Activated naive CD8-positive, alpha-beta T cell treated with anti-CD3 and anti-CD28 coated beads for 36 hours (primary cell): Measurements from ENCODE around the gene PRDM16. TPM values are rescaled to one million over a fixed set of nuclear protein-coding genes. Genes with fewer than 3 reads are reported as not detected.

Experiments used
- DNase-seq: peaks from one replicate; pipeline ENCODE4 v3.0.0; 2021
- H3K27ac Mint-ChIP-seq: one replicate; pipeline ENCODE4 v1.8.0; 2022; ENCODE audit warnings: mild to moderate bottlenecking, moderate library complexity, mixed read lengths
- H3K27me3 Mint-ChIP-seq: one replicate; pipeline ENCODE4 v1.8.0; 2022; ENCODE audit warnings: mild to moderate bottlenecking, mixed read lengths
- H3K36me3 Mint-ChIP-seq: one replicate; pipeline ENCODE4 v1.8.0; 2021; ENCODE audit warnings: mild to moderate bottlenecking, mixed read lengths
- H3K4me1 Mint-ChIP-seq: one replicate; pipeline ENCODE4 v1.8.0; 2021; ENCODE audit warnings: mixed read lengths
- H3K4me3 Mint-ChIP-seq: one replicate; pipeline ENCODE4 v1.8.0; 2022; ENCODE audit warnings: mild to moderate bottlenecking, moderate library complexity, mixed read lengths
- H3K9me3 Mint-ChIP-seq: one replicate; pipeline ENCODE4 v1.8.0; 2022; ENCODE audit warnings: mixed read lengths
- total RNA-seq, 2 experiments: library from RNA; stranded (reverse); gene quantifications; one replicate each; pipeline ENCODE4 v1.2.3, GENCODE V29; 2021

The PRDM16 gene
- total RNA-seq, 2 experiments from 2014 or later: 0.06 to 0.12 TPM

DNA sequence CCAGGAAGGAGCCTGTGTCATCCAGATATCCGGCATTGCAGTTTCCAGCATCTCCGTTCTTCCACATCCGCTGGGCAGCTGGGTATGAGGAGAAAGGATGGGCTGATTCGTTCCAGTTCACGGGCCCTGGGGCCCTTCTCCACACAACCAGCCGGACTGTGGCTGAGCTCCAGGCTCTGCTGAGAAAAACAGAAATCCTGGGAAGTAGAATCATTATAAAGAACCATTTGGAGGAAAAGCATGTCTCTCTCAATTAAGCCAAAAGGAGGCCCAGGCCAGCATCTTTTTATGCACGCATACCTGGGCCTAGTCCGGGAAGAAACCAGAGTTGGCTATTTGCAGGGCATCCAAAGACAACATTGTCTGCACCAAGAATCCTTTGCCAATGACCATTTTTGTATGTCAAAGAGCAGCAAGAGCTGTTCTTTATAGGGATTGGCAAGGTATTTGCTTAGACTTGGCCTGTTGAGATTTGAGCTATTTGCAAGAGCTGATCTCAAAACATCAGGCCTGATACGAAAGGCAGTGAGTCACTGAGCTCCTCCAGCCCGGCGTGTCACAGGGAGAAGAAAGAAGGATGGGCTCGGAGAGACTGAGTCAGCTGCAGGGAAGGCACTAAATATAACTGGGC, 300.6 kb downstream of the PRDM16 start:
- H3K9me3 Mint-ChIP-seq: no peaks in the 10 kb centered on the region
- H3K4me3 Mint-ChIP-seq: no peak overlapping the region
- no peak for DNase-seq
- H3K36me3 Mint-ChIP-seq: no peaks in the 10 kb centered on the region
- H3K27ac Mint-ChIP-seq: no peak overlapping the region
- H3K4me1 Mint-ChIP-seq: peaks cover 15% of the 10 kb centered on the region
- H3K27me3 Mint-ChIP-seq: no peaks in the 10 kb centered on the region

DNA sequence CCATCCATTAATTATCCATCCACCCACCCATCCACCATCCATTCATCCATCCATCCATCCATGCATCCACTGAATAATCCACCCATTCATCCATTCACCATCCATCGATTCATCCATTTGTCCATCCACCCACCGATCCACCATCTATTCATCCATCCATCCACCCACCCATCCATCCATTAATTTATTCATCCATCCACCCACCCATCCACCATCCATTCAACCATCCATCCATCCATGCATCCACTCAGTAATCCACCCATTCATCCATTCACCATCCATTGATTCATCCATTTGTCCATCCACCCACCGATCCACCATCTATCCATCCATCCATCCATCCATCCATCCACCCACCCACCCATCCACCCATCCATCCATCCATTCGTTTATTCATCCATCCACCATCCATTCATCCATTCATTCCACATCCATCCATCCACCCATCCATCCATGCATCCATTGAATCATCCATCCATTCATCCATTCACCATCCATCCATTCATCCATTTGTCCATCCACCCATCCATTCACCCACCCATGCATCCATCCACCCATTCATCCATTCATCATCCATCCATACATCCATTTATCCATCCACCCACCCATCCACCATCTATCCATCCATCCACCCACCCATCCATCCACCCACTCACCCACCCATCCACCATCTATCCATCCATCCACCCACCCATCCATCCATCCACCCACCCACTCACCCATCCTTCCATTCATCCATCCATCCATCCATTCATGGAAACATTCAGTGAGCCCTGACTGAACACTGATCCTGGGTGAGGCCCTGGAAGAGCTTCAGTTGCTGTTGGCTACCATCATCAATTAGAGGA, 302.1 kb downstream of the PRDM16 start:
- Mint-ChIP-seq H3K4me1 (peaks cover 15% of the 10 kb centered on the region), H3K27me3 (peaks cover 6% of the 10 kb centered on the region), H3K9me3 (no peaks in the 10 kb centered on the region), H3K36me3 (no peaks in the 10 kb centered on the region), H3K27ac (no peak overlapping the region), H3K4me3 (no peak overlapping the region)
- DNase-seq: no peak

DNA sequence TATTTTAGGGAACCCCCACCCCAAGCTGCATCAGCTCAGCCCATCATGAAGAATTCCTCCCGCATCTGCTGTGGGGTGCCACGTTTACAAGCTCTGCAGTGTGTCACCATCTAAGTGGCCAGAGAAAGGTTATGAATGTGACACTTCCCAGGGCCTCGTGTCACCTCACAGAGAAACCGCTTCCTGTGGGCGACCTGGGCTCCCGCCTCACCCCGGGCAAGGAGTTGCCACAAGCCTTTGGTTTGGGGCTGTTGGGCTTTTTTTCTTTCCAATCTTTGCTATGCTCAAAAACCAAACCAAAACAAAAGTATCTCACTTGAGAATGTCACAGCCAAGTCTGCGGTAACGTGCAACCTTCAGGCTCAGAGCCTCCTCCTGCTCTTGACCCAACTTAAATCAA, 303.3 kb downstream of the PRDM16 start:
- no peaks in the 10 kb centered on the region for H3K36me3 Mint-ChIP-seq
- H3K4me1 Mint-ChIP-seq: peaks cover 15% of the 10 kb centered on the region
- no peak overlapping the region for H3K27ac Mint-ChIP-seq
- no peaks in the 10 kb centered on the region for H3K9me3 Mint-ChIP-seq
- H3K4me3 Mint-ChIP-seq: no peak overlapping the region
- peaks cover 7% of the 10 kb centered on the region for H3K27me3 Mint-ChIP-seq
- peak; percentile 55 for DNase-seq

DNA sequence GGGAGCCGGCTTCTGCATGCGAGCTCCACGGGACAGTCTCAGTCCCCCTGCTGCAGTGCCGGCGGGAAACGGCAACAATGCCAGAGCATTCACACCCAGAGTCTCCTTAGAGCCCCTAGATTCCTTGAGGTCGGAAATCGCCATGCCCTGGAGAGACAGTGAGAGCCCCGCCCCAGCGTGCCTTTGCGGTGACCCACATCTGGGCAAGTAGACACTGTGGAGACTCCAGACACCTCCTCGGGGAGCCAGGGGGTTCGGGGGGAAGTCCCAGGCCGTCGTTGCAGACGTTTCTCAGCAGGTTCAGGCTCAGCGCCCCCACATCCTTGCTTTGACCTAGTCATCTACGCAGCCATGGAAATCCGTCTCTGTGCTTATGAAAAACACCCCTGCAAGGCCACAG, 304.2 kb downstream of the PRDM16 start:
- H3K27me3 Mint-ChIP-seq: peaks cover 7% of the 10 kb centered on the region
- H3K9me3 Mint-ChIP-seq: no peaks in the 10 kb centered on the region
- H3K27ac Mint-ChIP-seq: no peak overlapping the region
- H3K4me3 Mint-ChIP-seq: no peak overlapping the region
- peaks cover 15% of the 10 kb centered on the region for H3K4me1 Mint-ChIP-seq
- DNase-seq: no peak
- H3K36me3 Mint-ChIP-seq: no peaks in the 10 kb centered on the region

DNA sequence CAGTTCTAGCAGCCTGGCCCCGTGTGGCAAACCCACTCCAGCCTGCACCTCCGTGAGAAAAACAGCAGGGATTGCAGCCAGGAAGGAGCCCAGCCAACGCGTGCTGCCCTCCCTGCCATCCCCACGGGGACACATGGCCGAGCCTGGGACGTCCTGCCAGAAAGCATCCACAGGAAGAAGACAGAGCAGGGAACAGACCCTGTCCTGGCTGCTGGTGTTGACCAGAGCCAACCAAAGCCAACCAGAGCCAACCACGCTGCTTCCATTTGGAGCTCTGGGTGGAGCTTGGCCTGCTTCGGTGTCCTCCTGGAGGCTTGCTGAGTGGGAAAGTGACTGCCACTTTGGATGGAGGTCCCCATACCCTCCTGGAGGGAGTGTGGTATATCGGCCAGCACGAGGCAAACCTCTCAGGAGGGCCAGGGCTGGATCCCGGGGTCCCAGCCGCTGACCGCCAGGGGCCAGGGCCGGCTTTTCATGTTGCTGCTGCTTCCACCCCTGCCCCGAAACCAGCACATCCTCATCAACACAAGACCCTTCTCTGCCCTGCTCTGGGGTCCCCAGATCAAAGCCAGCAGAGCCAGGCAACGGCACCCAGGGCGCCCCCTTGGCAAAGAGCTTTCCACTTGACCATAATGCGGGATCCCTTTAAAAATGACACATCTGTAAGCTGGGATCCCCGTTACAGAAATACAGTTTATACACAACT, 304.9 kb downstream of the PRDM16 start:
- Mint-ChIP-seq H3K27ac (no peak overlapping the region), H3K36me3 (no peaks in the 10 kb centered on the region), H3K4me3 (no peak overlapping the region), H3K9me3 (no peaks in the 10 kb centered on the region), H3K27me3 (peaks cover 7% of the 10 kb centered on the region), H3K4me1 (peaks cover 15% of the 10 kb centered on the region)
- no peak for DNase-seq

DNA sequence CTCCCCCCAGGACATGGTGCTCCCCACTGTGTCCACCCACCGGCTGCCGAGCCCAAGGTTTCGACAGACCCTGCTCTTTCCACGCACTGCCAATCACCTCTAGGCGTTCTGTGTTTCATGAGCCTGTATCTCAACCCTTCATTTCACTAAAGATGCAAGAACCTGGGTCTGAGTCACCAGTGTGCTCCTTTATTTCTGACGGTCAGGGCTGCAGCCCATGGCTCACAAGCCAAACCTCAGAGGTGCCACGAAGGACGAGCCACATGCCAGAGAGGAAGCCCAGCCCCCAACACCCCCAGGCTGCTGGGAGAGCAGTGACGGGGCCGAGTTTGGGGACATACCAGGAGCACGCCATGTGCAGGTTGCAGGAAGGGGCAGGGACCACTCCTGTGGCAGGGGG, 306.2 kb downstream of the PRDM16 start:
- no peak overlapping the region for H3K4me3 Mint-ChIP-seq
- H3K9me3 Mint-ChIP-seq: no peaks in the 10 kb centered on the region

DNA sequence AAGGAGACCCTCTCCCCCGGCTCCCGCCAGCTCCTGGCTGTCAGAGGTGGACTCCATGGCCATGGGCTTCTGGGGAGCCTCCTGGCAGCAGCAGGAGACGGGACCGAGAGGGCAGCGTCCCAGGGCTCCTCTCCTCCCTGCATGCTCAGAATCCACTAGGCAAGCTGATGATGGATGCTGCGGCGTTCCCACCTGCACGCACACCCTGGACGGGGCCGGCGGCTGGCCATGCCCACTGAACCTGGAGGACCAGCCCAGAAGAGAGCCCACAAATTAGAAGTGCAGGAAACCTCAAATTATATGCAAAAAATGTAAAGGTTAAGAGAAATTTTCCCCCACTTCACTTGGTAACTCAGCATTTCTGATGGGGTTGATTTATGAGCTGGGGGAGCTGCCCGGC, 308.2 kb downstream of the PRDM16 start:
- no peak for DNase-seq
- no peak overlapping the region for H3K4me3 Mint-ChIP-seq
- H3K27ac Mint-ChIP-seq: no peak overlapping the region
- no peaks in the 10 kb centered on the region for H3K9me3 Mint-ChIP-seq
- H3K27me3 Mint-ChIP-seq: peaks cover 11% of the 10 kb centered on the region
- peaks cover 10% of the 10 kb centered on the region for H3K4me1 Mint-ChIP-seq
- no peaks in the 10 kb centered on the region for H3K36me3 Mint-ChIP-seq

More for the DNA sequence above, 306.2 kb downstream of the PRDM16 start:
- Mint-ChIP-seq H3K36me3 (no peaks in the 10 kb centered on the region), H3K4me1 (peaks cover 15% of the 10 kb centered on the region), H3K27ac (no peak overlapping the region), H3K27me3 (peaks cover 7% of the 10 kb centered on the region)
- DNase-seq: no peak

DNA sequence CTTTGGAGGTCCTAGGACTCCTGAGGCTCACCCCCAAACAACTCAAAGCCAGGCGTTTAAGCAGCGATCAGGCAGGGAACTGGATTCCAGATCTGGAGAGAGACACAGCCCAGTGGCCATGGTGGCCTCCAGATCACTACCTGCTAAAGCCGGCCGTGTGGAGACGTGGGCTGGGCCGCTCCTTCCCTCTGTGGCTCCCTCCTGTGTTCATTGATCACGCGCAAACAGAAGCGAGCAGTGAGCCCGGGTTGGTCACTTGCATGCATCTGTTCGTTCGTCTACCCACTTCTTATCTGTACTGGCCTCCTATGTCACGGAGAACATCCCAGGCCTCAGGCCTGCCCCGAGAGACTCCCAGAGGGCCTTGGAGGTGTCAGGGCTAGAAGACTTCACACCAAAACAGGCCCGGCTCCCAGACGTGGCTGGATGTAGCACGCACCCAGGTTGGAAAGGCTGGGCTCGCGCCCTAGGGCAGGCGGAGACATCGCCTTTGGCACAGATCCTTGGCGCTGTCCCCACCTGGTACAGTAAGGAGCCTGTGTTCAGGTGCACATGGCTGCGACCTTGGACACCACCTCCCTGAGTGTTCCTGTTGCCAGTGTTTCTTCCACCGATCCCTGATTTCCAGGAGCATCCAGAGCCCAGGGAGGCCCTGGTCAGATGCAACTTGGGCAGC, 308.7 kb downstream of the PRDM16 start:
- DNase-seq: no peak
- no peaks in the 10 kb centered on the region for H3K9me3 Mint-ChIP-seq
- no peak overlapping the region for H3K27ac Mint-ChIP-seq
- H3K27me3 Mint-ChIP-seq: peaks cover 11% of the 10 kb centered on the region
- no peaks in the 10 kb centered on the region for H3K36me3 Mint-ChIP-seq
- H3K4me3 Mint-ChIP-seq: no peak overlapping the region
- peaks cover 6% of the 10 kb centered on the region for H3K4me1 Mint-ChIP-seq

DNA sequence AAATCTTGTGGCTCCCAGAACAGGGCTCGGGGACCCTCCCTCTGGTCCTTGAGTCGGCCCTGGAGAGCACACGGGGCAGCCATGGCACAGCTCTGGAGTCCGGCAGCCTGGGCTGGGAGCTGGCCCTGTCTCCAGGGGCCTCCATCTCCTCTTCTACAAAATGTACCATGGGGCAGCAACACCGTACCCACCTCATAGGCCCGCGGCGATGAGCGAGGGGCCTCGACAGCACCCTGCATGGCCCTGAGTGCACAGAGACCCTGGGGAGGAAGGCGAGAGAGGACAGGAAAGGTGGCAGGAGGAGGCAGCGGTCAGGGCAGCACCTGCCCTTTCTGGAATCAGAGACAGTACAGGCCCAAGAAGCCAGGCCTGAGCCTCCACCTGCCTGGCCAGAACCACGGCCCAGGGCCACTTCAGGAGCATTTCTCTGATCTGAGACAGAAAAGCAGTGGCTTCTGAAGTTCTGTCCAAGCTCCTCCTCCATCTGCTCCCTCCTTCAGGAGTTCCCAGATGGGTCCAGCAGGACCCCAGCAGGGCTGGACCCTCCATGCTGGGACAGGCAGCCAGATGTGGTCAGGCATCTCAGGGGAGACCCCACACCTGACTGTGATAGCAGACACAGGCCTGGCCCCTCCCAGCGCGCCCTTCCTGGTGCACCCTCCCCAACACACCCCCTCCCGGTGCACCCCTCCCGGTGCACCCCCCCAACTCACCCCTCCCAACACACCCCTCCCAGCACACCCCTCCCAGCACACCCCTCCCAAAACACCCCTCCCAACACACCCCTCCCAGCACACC, 309.6 kb downstream of the PRDM16 start:
- no peak overlapping the region for H3K4me3 Mint-ChIP-seq
- no peak for DNase-seq
- peaks cover 11% of the 10 kb centered on the region for H3K27me3 Mint-ChIP-seq
- no peak overlapping the region for H3K27ac Mint-ChIP-seq
- H3K36me3 Mint-ChIP-seq: no peaks in the 10 kb centered on the region
- no peaks in the 10 kb centered on the region for H3K9me3 Mint-ChIP-seq
- H3K4me1 Mint-ChIP-seq: no peaks in the 10 kb centered on the region

DNA sequence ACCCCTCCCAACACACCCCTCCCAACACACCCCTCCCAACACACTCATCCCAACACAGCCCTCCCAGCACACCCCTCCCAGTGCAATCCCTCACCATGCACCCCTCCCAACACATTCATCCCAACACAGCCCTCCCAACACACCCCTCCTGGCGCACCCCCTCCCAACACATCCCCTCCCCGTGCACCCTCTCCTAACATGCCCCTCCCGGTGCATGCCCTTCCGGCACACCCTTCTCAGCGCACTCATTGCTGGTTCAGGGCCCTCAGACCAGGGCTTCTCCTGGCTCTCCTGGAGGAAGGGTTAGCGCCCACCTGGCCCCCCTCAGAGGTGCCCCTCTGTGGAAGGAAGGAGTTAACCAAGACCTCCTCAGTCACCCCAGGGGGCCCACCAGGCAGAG, 310.9 kb downstream of the PRDM16 start:
- Mint-ChIP-seq H3K4me1 (no peaks in the 10 kb centered on the region), H3K36me3 (no peaks in the 10 kb centered on the region), H3K27me3 (peaks cover 11% of the 10 kb centered on the region), H3K4me3 (no peak overlapping the region), H3K9me3 (no peaks in the 10 kb centered on the region), H3K27ac (no peak overlapping the region)
- DNase-seq: no peak

DNA sequence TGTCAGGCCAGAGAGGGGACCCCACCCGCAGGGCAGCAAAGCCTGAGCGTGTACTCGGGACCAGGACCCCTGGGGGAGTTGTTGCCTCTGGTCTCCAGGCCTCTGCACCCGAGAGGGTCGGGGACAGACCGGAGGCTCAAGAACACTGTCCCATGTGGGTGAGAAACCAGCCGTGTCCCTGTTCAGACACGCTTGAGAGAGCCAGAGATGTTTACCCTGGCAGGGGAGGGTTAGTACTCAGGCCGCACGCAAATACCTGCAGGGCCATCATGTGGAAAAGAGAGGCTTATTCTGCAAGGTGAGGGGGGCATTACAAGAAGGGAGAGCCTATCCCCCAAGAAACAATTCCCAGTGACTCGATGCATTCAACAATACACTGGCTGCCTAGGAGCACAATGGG, 311.5 kb downstream of the PRDM16 start:
- peaks cover 11% of the 10 kb centered on the region for H3K27me3 Mint-ChIP-seq
- H3K4me1 Mint-ChIP-seq: no peaks in the 10 kb centered on the region
- no peak overlapping the region for H3K4me3 Mint-ChIP-seq
- no peak overlapping the region for H3K27ac Mint-ChIP-seq
- DNase-seq: no peak
- H3K36me3 Mint-ChIP-seq: no peaks in the 10 kb centered on the region
- H3K9me3 Mint-ChIP-seq: no peaks in the 10 kb centered on the region

DNA sequence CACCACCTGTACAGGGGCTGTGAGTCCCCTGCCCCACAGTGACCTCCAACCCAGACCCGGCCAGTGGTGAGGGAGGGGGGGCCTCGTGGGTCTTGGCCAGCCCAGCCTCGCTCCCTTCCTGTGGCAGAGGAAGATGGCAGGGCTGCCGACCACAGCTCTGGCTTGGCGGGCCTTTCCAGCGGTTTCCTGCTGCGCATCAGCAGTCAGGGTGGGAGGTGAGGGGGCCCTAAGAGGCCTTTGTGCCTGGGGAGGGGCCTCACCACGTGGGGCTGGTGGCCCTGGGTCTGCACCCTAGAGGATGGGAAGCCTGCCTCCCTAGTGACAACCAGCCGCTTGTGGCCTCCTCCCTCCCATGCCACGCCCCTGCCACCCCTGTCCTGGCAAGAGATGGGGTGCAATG, 312.9 kb downstream of the PRDM16 start:
- no peaks in the 10 kb centered on the region for H3K36me3 Mint-ChIP-seq
- H3K27ac Mint-ChIP-seq: no peak overlapping the region
- H3K9me3 Mint-ChIP-seq: no peaks in the 10 kb centered on the region
- H3K4me1 Mint-ChIP-seq: no peaks in the 10 kb centered on the region
- no peak overlapping the region for H3K4me3 Mint-ChIP-seq
- no peak for DNase-seq
- H3K27me3 Mint-ChIP-seq: peaks cover 3% of the 10 kb centered on the region

DNA sequence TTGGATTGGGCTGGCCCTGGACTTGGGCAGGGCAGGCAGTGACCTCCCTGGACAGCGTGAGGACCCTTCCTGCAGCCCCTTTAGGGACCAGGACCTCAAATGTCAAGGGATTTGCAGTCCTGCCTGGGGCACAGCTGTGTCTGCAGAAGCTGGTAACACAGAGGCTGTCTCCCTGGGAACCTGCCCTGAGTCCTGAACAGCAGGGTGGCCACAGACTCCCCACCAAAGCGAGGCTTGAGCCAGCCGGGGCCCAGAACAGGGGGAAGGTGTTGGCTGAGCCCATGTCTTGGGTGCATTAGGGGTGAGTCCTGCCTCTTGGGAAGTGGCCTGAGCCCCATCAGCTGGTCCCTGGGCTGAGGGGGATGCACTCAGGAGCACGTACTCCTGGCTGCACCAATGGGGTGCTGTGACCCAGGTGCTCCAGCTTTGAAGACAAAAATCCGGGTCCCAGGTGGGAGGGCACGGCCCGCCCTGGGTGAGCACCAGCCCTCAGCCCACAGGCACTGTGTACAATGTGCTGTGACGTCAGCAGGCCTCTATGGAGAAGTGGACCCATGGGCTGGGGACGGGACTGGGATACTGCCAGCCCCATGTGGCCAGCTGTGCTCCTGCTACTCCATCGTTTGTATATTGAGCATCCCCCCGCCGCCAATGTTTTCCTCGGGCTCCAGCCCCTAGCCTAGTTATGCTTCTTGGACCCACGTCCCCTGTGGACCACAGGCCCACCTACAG, 313.5 kb downstream of the PRDM16 start:
- Mint-ChIP-seq H3K4me3 (no peak overlapping the region), H3K36me3 (no peaks in the 10 kb centered on the region), H3K27ac (no peak overlapping the region)

DNA sequence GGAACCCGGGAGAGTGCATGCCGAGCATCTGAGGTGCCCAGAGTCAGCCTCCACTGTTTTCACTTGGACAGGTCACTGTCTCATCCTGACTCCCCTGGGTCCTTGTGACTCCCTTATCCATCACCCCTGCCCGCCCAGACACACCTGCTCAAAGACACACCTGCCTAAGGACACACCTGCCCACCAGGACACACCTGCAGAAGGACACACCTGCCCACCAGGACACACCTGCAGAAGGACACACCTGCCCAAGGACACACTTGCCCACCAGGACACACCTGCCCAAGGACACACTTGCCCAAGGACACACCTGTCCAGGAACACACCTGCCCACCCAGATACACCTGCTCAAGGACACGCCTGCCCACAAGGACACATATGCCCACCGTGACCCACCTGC, 314.7 kb downstream of the PRDM16 start:
- Mint-ChIP-seq H3K4me1 (no peaks in the 10 kb centered on the region), H3K9me3 (no peaks in the 10 kb centered on the region), H3K36me3 (no peaks in the 10 kb centered on the region), H3K4me3 (no peak overlapping the region), H3K27ac (no peak overlapping the region), H3K27me3 (peaks cover 3% of the 10 kb centered on the region)
- DNase-seq: no peak

More for the DNA sequence above, 313.5 kb downstream of the PRDM16 start:
- H3K9me3 Mint-ChIP-seq: no peaks in the 10 kb centered on the region
- H3K27me3 Mint-ChIP-seq: peaks cover 3% of the 10 kb centered on the region
- no peak for DNase-seq
- no peaks in the 10 kb centered on the region for H3K4me1 Mint-ChIP-seq
